BE2C (cell line): ENCODE data around the gene CPT2.
"Not testable (repeated sequence)": the region's sequence is repeated elsewhere in the genome, so short reads cannot be mapped to it uniquely, and the experiment has no call there.

Experiments
- DNase-seq: peaks from one replicate; pipeline ENCODE4 v3.0.0-alpha.2; 2020
- H3K27me3 ChIP-seq: fragments of 250-450 bp; sonication (Bioruptor Pico); 2 replicates; pipeline ENCODE4 v1.5.1; 2020; ENCODE audit warnings: mild to moderate bottlenecking
- H3K36me3 ChIP-seq: fragments of 250-450 bp; sonication (Bioruptor Pico); 2 replicates; pipeline ENCODE4 v1.5.1; 2020; ENCODE audit warnings: mild to moderate bottlenecking
- H3K4me1 ChIP-seq: fragments of 250-450 bp; sonication (Bioruptor Pico); 2 replicates; pipeline ENCODE4 v1.5.1; 2020
- H3K4me3 ChIP-seq: 2 replicates; pipeline ENCODE4 v1.5.1; 2011; ENCODE audit warnings: low read depth, low read length
- H3K9me3 ChIP-seq: fragments of 250-450 bp; sonication (Bioruptor Pico); 2 replicates; pipeline ENCODE4 v1.5.1; 2020
- CTCF ChIP-seq: IDR thresholded peaks from 2 replicates; pipeline ENCODE4 v1.5.1; 2012; ENCODE audit warnings: mild to moderate bottlenecking, low read depth, low read length

CPT2 gene

GRCh38 chr1:53183095-53183990 is 13.3 kb upstream of the CPT2 start:
- no peak for TF ChIP-seq CTCF
- no peaks in the 10 kb centered on the region for H3K9me3 ChIP-seq
- no peaks in the 10 kb centered on the region for H3K27me3 ChIP-seq
- H3K36me3 ChIP-seq = no peaks in the 10 kb centered on the region
- DNase-seq = no peak
- no peaks in the 10 kb centered on the region for H3K4me1 ChIP-seq
- no peak overlapping the region for H3K4me3 ChIP-seq

GRCh38 chr1:53185955-53186297 is 10.7 kb upstream of the CPT2 start:
- not testable (repeated sequence) for H3K36me3 ChIP-seq, H3K4me3 ChIP-seq, H3K27me3 ChIP-seq, H3K9me3 ChIP-seq, H3K4me1 ChIP-seq, DNase-seq

- DNase-seq = no peak
- H3K4me1 ChIP-seq = no peaks in the 10 kb centered on the region
- H3K9me3 ChIP-seq = no peaks in the 10 kb centered on the region
- H3K27me3 ChIP-seq = no peaks in the 10 kb centered on the region
- no peak for TF ChIP-seq CTCF
- H3K4me3 ChIP-seq = no peak overlapping the region
- no peaks in the 10 kb centered on the region for H3K36me3 ChIP-seq
These were observed 10.1 kb upstream of the CPT2 start for GRCh38 chr1:53186533-53186932.

- Histone ChIP-seq H3K36me3 (no peaks in the 10 kb centered on the region), H3K27me3 (no peaks in the 10 kb centered on the region), H3K9me3 (no peaks in the 10 kb centered on the region), H3K4me1 (no peaks in the 10 kb centered on the region), H3K4me3 (no peak overlapping the region)
- no peak for TF ChIP-seq CTCF
- no peak for DNase-seq
These were observed 9.2 kb upstream of the CPT2 start for GRCh38 chr1:53187401-53187800.

GRCh38 chr1:53188099-53188498 is 8.5 kb upstream of the CPT2 start:
- no peak for DNase-seq
- Histone ChIP-seq H3K36me3 (no peaks in the 10 kb centered on the region), H3K27me3 (no peaks in the 10 kb centered on the region), H3K4me3 (no peak overlapping the region), H3K4me1 (no peaks in the 10 kb centered on the region), H3K9me3 (no peaks in the 10 kb centered on the region)
- no peak for TF ChIP-seq CTCF

- H3K9me3 ChIP-seq = no peaks in the 10 kb centered on the region
- TF ChIP-seq CTCF = no peak
- DNase-seq = no peak
- H3K36me3 ChIP-seq = no peaks in the 10 kb centered on the region
- no peaks in the 10 kb centered on the region for H3K27me3 ChIP-seq
- H3K4me1 ChIP-seq = no peaks in the 10 kb centered on the region
- H3K4me3 ChIP-seq = no peak overlapping the region
These were observed 7.6 kb upstream of the CPT2 start for GRCh38 chr1:53189061-53189460.
